Hepatocyte (in vitro differentiated cells): ENCODE data around the gene SRRM4. TPM values are rescaled to one million over a fixed set of nuclear protein-coding genes. Genes with fewer than 3 reads are reported as not detected.

ENCODE experiments used
- DNase-seq: peaks from one replicate; pipeline ENCODE4 v3.0.0-alpha.2; 2016; ENCODE audit warnings: low spot score
- H2AFZ ChIP-seq: fragments of 200-600 bp; sonication (generic); 2 replicates; pipeline ENCODE4 v1.6.0; 2016; ENCODE audit warnings: antibody characterized with exemption, mild to moderate bottlenecking
- H3K27ac ChIP-seq: fragments of 200-600 bp; sonication (generic); 2 replicates; pipeline ENCODE4 v1.5.1; 2016; ENCODE audit warnings: mild to moderate bottlenecking
- H3K27me3 ChIP-seq: fragments of 200-600 bp; sonication (generic); 2 replicates; pipeline ENCODE4 v1.6.1; 2016
- H3K36me3 ChIP-seq: fragments of 200-600 bp; sonication (generic); replicated peaks from 2 replicates; pipeline ENCODE4 v1.5.1; 2016; ENCODE audit warnings: low read depth; ENCODE audit not compliant: insufficient read depth
- H3K4me1 ChIP-seq: fragments of 200-600 bp; sonication (generic); 2 replicates; pipeline ENCODE4 v1.5.1; 2016; ENCODE audit warnings: mild to moderate bottlenecking, moderate library complexity; ENCODE audit not compliant: insufficient read depth
- H3K4me2 ChIP-seq: fragments of 200-600 bp; sonication (generic); 2 replicates; pipeline ENCODE4 v1.6.0; 2016
- H3K4me3 ChIP-seq: fragments of 200-600 bp; sonication (generic); 2 replicates; pipeline ENCODE4 v1.5.1; 2016; ENCODE audit warnings: mild to moderate bottlenecking
- H3K79me2 ChIP-seq: fragments of 200-600 bp; sonication (generic); 2 replicates; pipeline ENCODE4 v1.6.0; 2017; ENCODE audit warnings: mild to moderate bottlenecking
- H3K9me2 ChIP-seq: fragments of 200-600 bp; sonication (generic); replicated peaks from 2 replicates; pipeline ENCODE4 v1.6.0; 2017; ENCODE audit warnings: mild to moderate bottlenecking; ENCODE audit not compliant: insufficient read depth
- H3K9me3 ChIP-seq: fragments of 200-600 bp; sonication (generic); 2 replicates; pipeline ENCODE4 v1.5.1; 2016; ENCODE audit warnings: low read depth, mild to moderate bottlenecking
- H4K20me1 ChIP-seq: fragments of 200-600 bp; sonication (generic); 2 replicates; pipeline ENCODE4 v1.6.0; 2016; ENCODE audit warnings: mild to moderate bottlenecking; ENCODE audit not compliant: insufficient read depth, poor library complexity, severe bottlenecking
- EZH2 ChIP-seq: fragments of 200-600 bp; sonication (generic); IDR thresholded peaks from 2 replicates; pipeline ENCODE4 v1.6.1; 2016; ENCODE audit warnings: antibody characterized with exemption, mild to moderate bottlenecking, borderline replicate concordance
- EZH2phosphoT487 ChIP-seq: fragments of 200-600 bp; sonication (generic); IDR thresholded peaks from one replicate; pipeline ENCODE4 v1.6.1; 2018; ENCODE audit warnings: antibody characterized with exemption, mild to moderate bottlenecking, low read depth, moderate library complexity; ENCODE audit not compliant: unreplicated experiment, severe bottlenecking
- WGBS: methylation state at CpG from one replicate; pipeline ENCODE4 v1.1.6; 2016; ENCODE audit warnings: low lambda C conversion rate; ENCODE audit errors: missing lambda C conversion rate; 5-methylcytosine and 5-hydroxymethylcytosine counted together
- polyA plus RNA-seq: library from polyadenylated mRNA; unstranded; fragments of >200 nt; fragmentation: Nextera tagmentation; extraction: Ambion mirVana; gene quantifications from 2 replicates; pipeline ENCODE4 v1.2.1, GENCODE V29; 2016
- total RNA-seq: library from RNA; depleted of rRNA; stranded (reverse); fragments of >200 nt; gene quantifications from 2 replicates; pipeline ENCODE4 v1.2.3, GENCODE V29; 2014
- TF ChIP-seq, protein P1 (sequence below): fragments of 200-600 bp; sonication (generic); IDR thresholded peaks from 2 replicates; pipeline ENCODE4 v1.5.1; 2016; ENCODE audit warnings: antibody characterized with exemption, mild to moderate bottlenecking; ENCODE audit not compliant: poor library complexity

SRRM4 gene
- total and polyA plus RNA-seq, 2 experiments from 2014 or later: 0.03 to 0.05 TPM

DNA sequence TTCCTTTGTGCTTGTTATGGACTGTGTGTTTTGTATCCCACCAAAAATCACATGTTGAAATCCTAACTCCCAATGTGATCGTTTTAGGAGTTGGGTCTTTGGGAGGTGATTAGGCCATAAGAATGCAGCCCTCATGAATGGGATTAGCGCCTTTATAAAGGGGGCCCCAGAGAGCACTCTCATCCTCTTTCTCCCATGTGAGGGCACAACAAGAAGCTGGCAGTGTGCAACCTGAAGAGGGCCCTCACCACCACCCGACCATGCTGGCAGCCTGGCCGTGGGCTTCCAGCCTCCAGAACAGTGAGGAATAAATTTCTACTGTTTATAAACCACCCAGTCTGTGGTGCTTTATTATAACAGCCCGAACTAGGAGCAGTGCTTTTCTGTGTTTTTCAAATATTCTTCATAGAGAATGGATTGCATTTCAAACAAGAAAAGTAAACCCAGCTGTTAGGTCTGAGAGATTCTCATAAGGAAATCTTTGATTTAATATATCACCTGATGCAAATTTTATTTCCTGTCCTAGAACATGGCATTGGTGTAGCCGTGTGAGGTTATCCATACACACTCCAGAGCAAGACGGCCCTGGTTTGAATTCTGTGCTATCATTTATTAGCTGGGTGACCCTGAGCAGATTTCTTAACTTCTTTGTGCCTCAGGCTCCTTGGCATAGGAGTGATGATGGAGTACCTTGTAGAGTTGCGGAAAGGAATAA lies 225.2 kb downstream of the SRRM4 start:
- Histone ChIP-seq H3K4me2 (no peak overlapping the region), H2AFZ (no peak overlapping the region), H3K4me3 (no peak overlapping the region), H3K36me3 (no peaks in the 10 kb centered on the region), H3K27ac (no peak overlapping the region), H3K9me3 (no peaks in the 10 kb centered on the region), H3K9me2 (no peaks in the 10 kb centered on the region), H3K79me2 (no peaks in the 10 kb centered on the region), H4K20me1 (no peaks in the 10 kb centered on the region), H3K4me1 (no peaks in the 10 kb centered on the region), H3K27me3 (no peaks in the 10 kb centered on the region)
- 67% methylated on average over 8 of the region's 8 CpGs for WGBS
- TF ChIP-seq EZH2: no peak
- no peak for TF ChIP-seq EZH2phosphoT487
- TF ChIP-seq, protein P1, sequence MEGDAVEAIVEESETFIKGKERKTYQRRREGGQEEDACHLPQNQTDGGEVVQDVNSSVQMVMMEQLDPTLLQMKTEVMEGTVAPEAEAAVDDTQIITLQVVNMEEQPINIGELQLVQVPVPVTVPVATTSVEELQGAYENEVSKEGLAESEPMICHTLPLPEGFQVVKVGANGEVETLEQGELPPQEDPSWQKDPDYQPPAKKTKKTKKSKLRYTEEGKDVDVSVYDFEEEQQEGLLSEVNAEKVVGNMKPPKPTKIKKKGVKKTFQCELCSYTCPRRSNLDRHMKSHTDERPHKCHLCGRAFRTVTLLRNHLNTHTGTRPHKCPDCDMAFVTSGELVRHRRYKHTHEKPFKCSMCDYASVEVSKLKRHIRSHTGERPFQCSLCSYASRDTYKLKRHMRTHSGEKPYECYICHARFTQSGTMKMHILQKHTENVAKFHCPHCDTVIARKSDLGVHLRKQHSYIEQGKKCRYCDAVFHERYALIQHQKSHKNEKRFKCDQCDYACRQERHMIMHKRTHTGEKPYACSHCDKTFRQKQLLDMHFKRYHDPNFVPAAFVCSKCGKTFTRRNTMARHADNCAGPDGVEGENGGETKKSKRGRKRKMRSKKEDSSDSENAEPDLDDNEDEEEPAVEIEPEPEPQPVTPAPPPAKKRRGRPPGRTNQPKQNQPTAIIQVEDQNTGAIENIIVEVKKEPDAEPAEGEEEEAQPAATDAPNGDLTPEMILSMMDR: no peak
- no peak for DNase-seq

DNA sequence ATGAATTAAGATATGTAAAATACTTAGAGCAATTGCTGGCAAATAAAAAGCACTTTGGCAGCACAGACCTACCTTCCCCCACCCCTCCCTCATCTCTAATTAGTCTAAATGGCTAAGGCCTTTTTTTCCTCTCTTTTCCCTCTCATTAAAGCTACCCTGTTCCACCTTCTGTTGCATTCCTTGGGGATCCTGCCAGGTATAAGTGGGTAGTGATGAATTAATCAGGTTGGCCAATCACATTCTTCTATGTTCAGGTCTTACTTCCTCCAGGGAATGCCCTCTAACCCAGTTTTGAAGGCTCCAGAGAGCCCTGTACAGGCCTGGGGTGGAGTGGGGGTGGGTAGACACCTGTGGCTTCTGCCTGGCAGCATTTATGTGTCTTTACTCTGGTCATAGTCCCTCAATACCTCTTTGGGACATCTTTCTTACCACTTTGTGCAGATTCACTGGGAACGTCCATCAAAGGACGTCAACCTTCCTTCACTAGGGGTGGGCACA lies 225.8 kb downstream of the SRRM4 start:
- Histone ChIP-seq H3K9me3 (no peaks in the 10 kb centered on the region), H3K27me3 (no peaks in the 10 kb centered on the region), H3K4me2 (no peak overlapping the region), H3K79me2 (no peaks in the 10 kb centered on the region), H4K20me1 (no peaks in the 10 kb centered on the region), H3K4me3 (no peak overlapping the region), H2AFZ (no peak overlapping the region), H3K27ac (no peak overlapping the region), H3K36me3 (no peaks in the 10 kb centered on the region), H3K4me1 (no peaks in the 10 kb centered on the region), H3K9me2 (no peaks in the 10 kb centered on the region)
- WGBS: 83% methylated on average over 2 of the region's 2 CpGs
- TF ChIP-seq, protein P1: no peak
- TF ChIP-seq EZH2: no peak
- TF ChIP-seq EZH2phosphoT487: no peak
- no peak for DNase-seq

DNA sequence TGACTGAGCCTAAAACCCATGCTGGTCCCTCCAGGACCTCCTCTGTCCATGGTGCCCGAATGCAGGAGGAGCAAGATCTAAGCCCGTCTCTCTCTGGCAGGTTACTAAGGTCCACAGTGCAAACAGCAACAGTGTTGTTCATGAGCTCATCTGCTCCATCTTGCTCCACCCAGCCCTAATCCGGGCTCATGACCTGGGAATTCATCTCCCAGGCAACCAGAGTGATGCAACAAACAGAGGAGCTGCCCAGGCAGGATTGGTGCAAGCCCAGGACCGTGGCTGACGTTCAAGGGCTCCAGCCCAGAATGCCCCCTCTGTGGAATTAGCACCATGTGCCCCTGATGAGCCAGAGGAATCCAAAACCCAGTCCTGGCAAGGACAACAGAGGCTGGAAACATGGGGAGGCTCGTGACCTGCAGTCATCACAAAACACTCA lies 227.3 kb downstream of the SRRM4 start:
- no peaks in the 10 kb centered on the region for H3K27me3 ChIP-seq
- no peak overlapping the region for H3K27ac ChIP-seq
- TF ChIP-seq EZH2phosphoT487: no peak
- TF ChIP-seq, protein P1: no peak
- no peak for TF ChIP-seq EZH2
- H4K20me1 ChIP-seq: no peaks in the 10 kb centered on the region
- H3K79me2 ChIP-seq: no peaks in the 10 kb centered on the region
- no peak overlapping the region for H2AFZ ChIP-seq
- H3K9me3 ChIP-seq: no peaks in the 10 kb centered on the region
- WGBS: 30% methylated on average over 6 of the region's 6 CpGs
- H3K4me3 ChIP-seq: no peak overlapping the region
- no peaks in the 10 kb centered on the region for H3K4me1 ChIP-seq
- no peaks in the 10 kb centered on the region for H3K36me3 ChIP-seq
- no peaks in the 10 kb centered on the region for H3K9me2 ChIP-seq
- DNase-seq: peak; percentile 84
- H3K4me2 ChIP-seq: no peak overlapping the region
